ENCODE measurements around the gene OTOP1. TPM values are rescaled to one million over a fixed set of nuclear protein-coding genes. Genes with fewer than 3 reads are reported as not detected.

OTOP1 gene
- not detected for total RNA-seq (2013)
- not detected for polyA plus RNA-seq
- not detected in 2 replicates for polyA minus RNA-seq
- total RNA-seq: 0 to 1.1 (median 0) reads per million in 11 experiments

GRCh38 chr4:4226606-4227438 lies at the start of gene OTOP1:
Gene OTOP1 (minus strand): TSS chr4:4226929. CDS start chr4:4226864, 65 bp downstream.
- Mint-ChIP-seq H3K36me3 (peaks cover 0 to 7% of the 10 kb centered on the region in 2 donors), H3K9me3 (peaks cover 7 to 26% (median 15%) of the 10 kb centered on the region in 7 donors), H3K4me3 (peak within 1 kb of the TSS in 1 of 2 donors; percentile 82), H3K27ac (peak within 1 kb of the TSS in 1 of 7 donors; percentile 63), H3K27me3 (ENCODE audit: low read depth in 3 of 3) (peaks cover 62 to 80% (median 73%) of the 10 kb centered on the region in 3 donors), H3K4me1 (no peaks in the 10 kb centered on the region)
- H3K9me3 ChIP-seq (replicated peaks in 1 of 2; ENCODE audit: control insufficient read depth in 1 of 2, insufficient read depth in 1 of 2, low read length in 2 of 2): peaks cover 0 to 4% of the 10 kb centered on the region in 2 donors
- no peak within 1 kb of the TSS for H3K9ac ChIP-seq (ENCODE audit: insufficient read depth, low read length, poor library complexity, severe bottlenecking)
- no peaks in the 10 kb centered on the region for H4K20me1 ChIP-seq (ENCODE audit: insufficient read depth, low read length)
- TF ChIP-seq CTCF (IDR thresholded peaks at IDR 0.05): no peak
- no peak within 1 kb of the TSS for H3K4me3 ChIP-seq (replicated peaks in 1 of 3; ENCODE audit: low read depth in 2 of 3, low read length in 3 of 3)
- peaks cover 22 to 48% of the 10 kb centered on the region in 2 donors for H3K27me3 ChIP-seq (ENCODE audit: control insufficient read depth in 2 of 2, insufficient read depth in 2 of 2, low read length in 2 of 2)
- 16% methylated on average over 78 of the region's 82 CpGs for WGBS (ENCODE audit: insufficient coverage)
- H3K4me1 ChIP-seq (ENCODE audit: control insufficient read depth in 1 of 2, insufficient read depth in 2 of 2, low read length in 2 of 2): no peaks in the 10 kb centered on the region
- H3K4me2 ChIP-seq (replicated peaks; ENCODE audit: extremely low read depth, low read length, poor library complexity, severe bottlenecking): no peak within 1 kb of the TSS
- no peak for DNase-seq
- intact Hi-C loops (cut with micrococcal nuclease): no loop called here
- H3K79me2 ChIP-seq (ENCODE audit: insufficient read depth, low read length): no peaks in the 10 kb centered on the region
- no peak within 1 kb of the TSS for H3K27ac ChIP-seq (ENCODE audit: low read depth in 1 of 2, low read length in 2 of 2)
- H2AFZ ChIP-seq (ENCODE audit: insufficient read depth, low read depth, low read length, poor library complexity, severe bottlenecking): no peak within 1 kb of the TSS
- no peaks in the 10 kb centered on the region for H3K36me3 ChIP-seq (replicated peaks in 1 of 2; ENCODE audit: control insufficient read depth in 1 of 2, insufficient read depth in 2 of 2, low read length in 2 of 2)

GRCh38 chr4:4274226-4274625 lies 47.5 kb upstream of the OTOP1 start:
- Histone ChIP-seq H3K4me2 (replicated peaks; ENCODE audit: extremely low read depth, low read length, poor library complexity, severe bottlenecking) (no peak overlapping the region), H3K27me3 (ENCODE audit: control insufficient read depth in 2 of 2, insufficient read depth in 2 of 2, low read length in 2 of 2) (no peaks in the 10 kb centered on the region), H3K27ac (ENCODE audit: low read depth in 1 of 2, low read length in 2 of 2) (no peak overlapping the region), H3K4me3 (replicated peaks in 1 of 3; ENCODE audit: low read depth in 2 of 3, low read length in 3 of 3) (no peak overlapping the region), H3K79me2 (ENCODE audit: insufficient read depth, low read length) (no peaks in the 10 kb centered on the region), H4K20me1 (ENCODE audit: insufficient read depth, low read length) (no peaks in the 10 kb centered on the region), H3K9me3 (replicated peaks in 1 of 2; ENCODE audit: control insufficient read depth in 1 of 2, insufficient read depth in 1 of 2, low read length in 2 of 2) (no peaks in the 10 kb centered on the region), H3K36me3 (replicated peaks in 1 of 2; ENCODE audit: control insufficient read depth in 1 of 2, insufficient read depth in 2 of 2, low read length in 2 of 2) (peaks cover 60 to 81% of the 10 kb centered on the region in 2 donors), H2AFZ (ENCODE audit: insufficient read depth, low read depth, low read length, poor library complexity, severe bottlenecking) (no peak overlapping the region), H3K9ac (ENCODE audit: insufficient read depth, low read length, poor library complexity, severe bottlenecking) (no peak overlapping the region), H3K4me1 (ENCODE audit: control insufficient read depth in 1 of 2, insufficient read depth in 2 of 2, low read length in 2 of 2) (peaks cover 21 to 29% of the 10 kb centered on the region in 2 donors)
- Mint-ChIP-seq H3K9me3 (no peaks in the 10 kb centered on the region), H3K36me3 (peaks cover 69 to 80% of the 10 kb centered on the region in 2 donors), H3K27me3 (ENCODE audit: low read depth in 3 of 3) (no peaks in the 10 kb centered on the region), H3K4me1 (peaks cover 28% of the 10 kb centered on the region), H3K4me3 (no peak overlapping the region), H3K27ac (peak overlapping the region in 4 of 7 donors; percentile 1 to 63 (median 38))
- intact Hi-C loops (cut with micrococcal nuclease): no loop called here
- no peak for DNase-seq
- WGBS (ENCODE audit: insufficient coverage): 97% methylated on average over 11 of the region's 14 CpGs
- no peak for TF ChIP-seq CTCF (IDR thresholded peaks at IDR 0.05)

Measured in CD14-positive monocyte (primary cell).